Trophoblast cell (in vitro differentiated cells and primary cell): Measurements from ENCODE around the gene LRMDA.

Source experiments
- DNase-seq, 2 donors: peaks; one replicate each; pipeline ENCODE4 v3.0.0-alpha.2; 2016
- H2AFZ ChIP-seq: 2 replicates; pipeline ENCODE4 v1.6.1; 2013; ENCODE audit warnings: low read length, moderate library complexity, mild to moderate bottlenecking; ENCODE audit not compliant: insufficient read depth, poor library complexity
- H2AK5ac ChIP-seq: 2 replicates; pipeline ENCODE4 v1.6.1; 2013; ENCODE audit warnings: mild to moderate bottlenecking, low read length
- H2BK120ac ChIP-seq: 2 replicates; pipeline ENCODE4 v1.6.1; 2013; ENCODE audit warnings: low read length, mild to moderate bottlenecking, moderate library complexity; ENCODE audit not compliant: insufficient read depth, poor library complexity
- H2BK12ac ChIP-seq: 2 replicates; pipeline ENCODE4 v1.6.1; 2013; ENCODE audit warnings: mild to moderate bottlenecking, low read length, moderate library complexity
- H2BK5ac ChIP-seq: 2 replicates; pipeline ENCODE4 v1.6.1; 2013; ENCODE audit warnings: low read length, low read depth, moderate library complexity, mild to moderate bottlenecking; ENCODE audit not compliant: poor library complexity
- H3K14ac ChIP-seq: 2 replicates; pipeline ENCODE4 v1.6.1; 2013; ENCODE audit warnings: mild to moderate bottlenecking, low read length
- H3K18ac ChIP-seq: 2 replicates; pipeline ENCODE4 v1.6.1; 2013; ENCODE audit warnings: mild to moderate bottlenecking, low read length
- H3K23ac ChIP-seq: 2 replicates; pipeline ENCODE4 v1.6.1; 2013; ENCODE audit warnings: low read length
- H3K27ac ChIP-seq: 2 replicates; pipeline ENCODE4 v1.5.1; 2013; ENCODE audit warnings: low read depth, mild to moderate bottlenecking, inconsistent platforms, low read length, moderate library complexity
- H3K27me3 ChIP-seq: 2 replicates; pipeline ENCODE4 v1.6.1; 2013; ENCODE audit warnings: inconsistent platforms, mild to moderate bottlenecking, low read length, moderate library complexity; ENCODE audit not compliant: insufficient read depth
- H3K36me3 ChIP-seq, 2 experiments: 1 replicate in 1 of 2; 2 replicates in 1 of 2; pipeline ENCODE4 v1.6.1; 2013; ENCODE audit warnings: low read length in 2 of 2, mild to moderate bottlenecking in 2 of 2, moderate library complexity in 1 of 2; ENCODE audit not compliant: insufficient read depth in 2 of 2, control insufficient read depth in 1 of 2
- H3K4ac ChIP-seq: 2 replicates; pipeline ENCODE4 v1.6.1; 2013; ENCODE audit warnings: low read depth, mild to moderate bottlenecking, low read length, moderate library complexity
- H3K4me1 ChIP-seq, 2 experiments: 1 replicate in 1 of 2; 2 replicates in 1 of 2; pipeline ENCODE4 v1.6.1; 2013; ENCODE audit warnings: low read length in 2 of 2, mild to moderate bottlenecking in 2 of 2, moderate library complexity in 1 of 2; ENCODE audit not compliant: insufficient read depth in 2 of 2, control insufficient read depth in 1 of 2
- H3K4me2 ChIP-seq: 2 replicates; pipeline ENCODE4 v1.6.1; 2013; ENCODE audit warnings: inconsistent platforms, mild to moderate bottlenecking, low read length, moderate library complexity
- H3K4me3 ChIP-seq: 2 replicates; pipeline ENCODE4 v1.5.1; 2013; ENCODE audit warnings: mild to moderate bottlenecking, low read depth, low read length, inconsistent platforms
- H3K79me1 ChIP-seq: one replicate; pipeline ENCODE4 v1.6.1; 2013; ENCODE audit warnings: low read length
- H3K79me2 ChIP-seq: 2 replicates; pipeline ENCODE4 v1.6.1; 2013; ENCODE audit warnings: low read length, mild to moderate bottlenecking; ENCODE audit not compliant: control insufficient read depth, insufficient read depth, poor library complexity
- H3K9ac ChIP-seq: 2 replicates; pipeline ENCODE4 v1.6.1; 2013; ENCODE audit warnings: mild to moderate bottlenecking, low read length
- H3K9me3 ChIP-seq: 2 replicates; pipeline ENCODE4 v1.6.1; 2013; ENCODE audit warnings: low read depth, mild to moderate bottlenecking, control low read depth, inconsistent platforms, low read length; ENCODE audit not compliant: insufficient read depth
- H4K12ac ChIP-seq: 2 replicates; pipeline ENCODE4 v1.6.1; 2013; ENCODE audit warnings: low read depth, mild to moderate bottlenecking, low read length, moderate library complexity
- H4K8ac ChIP-seq: 2 replicates; pipeline ENCODE4 v1.6.1; 2013; ENCODE audit warnings: low read depth, mild to moderate bottlenecking, low read length, moderate library complexity
- H4K91ac ChIP-seq: one replicate; pipeline ENCODE4 v1.6.1; 2013; ENCODE audit warnings: low read depth, mild to moderate bottlenecking, low read length, moderate library complexity
- WGBS: extraction: QIAGEN DNeasy Blood & Tissue Kit; methylation state at CpG from one replicate; pipeline ENCODE4 v1.1.7; 2013; ENCODE audit warnings: missing lambda C conversion rate; ENCODE audit not compliant: insufficient read length, insufficient coverage; ENCODE audit errors: extremely low coverage; 5-methylcytosine and 5-hydroxymethylcytosine counted together

LRMDA gene

DNA sequence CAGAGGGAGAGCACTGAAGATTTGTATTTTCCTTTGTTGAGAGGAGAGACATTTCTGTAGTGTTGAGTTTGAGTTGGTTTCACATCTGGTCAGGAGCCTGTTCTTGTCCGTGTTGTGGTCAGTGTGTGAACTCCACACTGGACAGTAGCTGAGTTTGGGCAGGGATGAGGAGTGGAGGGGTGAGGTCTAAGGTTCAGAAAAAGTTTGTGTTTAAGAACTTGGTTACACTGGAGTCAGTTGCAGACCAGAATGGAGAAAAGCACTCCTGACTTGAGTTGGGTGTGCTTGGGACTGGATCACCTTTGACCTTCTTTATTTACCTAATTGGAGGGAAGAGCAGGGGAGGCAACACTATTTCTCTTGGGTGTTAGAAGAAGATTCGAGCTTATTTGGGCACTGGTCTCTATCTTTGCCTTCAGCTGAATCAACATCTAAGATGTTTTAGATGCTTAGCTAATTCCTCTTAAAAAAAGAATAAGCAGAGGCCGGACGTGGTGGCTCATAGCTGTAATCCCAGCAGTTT lies 8.9 kb downstream of the LRMDA start:
- H3K4ac ChIP-seq: no peak overlapping the region
- no peak overlapping the region for H2AFZ ChIP-seq
- no peak overlapping the region for H3K4me2 ChIP-seq
- no peak overlapping the region for H3K14ac ChIP-seq
- H3K4me1 ChIP-seq: no peaks in the 10 kb centered on the region
- H4K8ac ChIP-seq: no peak overlapping the region
- H3K4me3 ChIP-seq: no peak overlapping the region
- no peaks in the 10 kb centered on the region for H3K27me3 ChIP-seq
- no peak for DNase-seq
- H3K23ac ChIP-seq: no peak overlapping the region
- H3K27ac ChIP-seq: no peak overlapping the region
- no peaks in the 10 kb centered on the region for H3K9me3 ChIP-seq
- H2AK5ac ChIP-seq: no peak overlapping the region
- H3K79me1 ChIP-seq: no peaks in the 10 kb centered on the region
- H2BK120ac ChIP-seq: no peak overlapping the region
- H4K12ac ChIP-seq: no peak overlapping the region
- H2BK12ac ChIP-seq: no peak overlapping the region
- no CpG with 5 or more reads among the region's 4 CpGs for WGBS
- no peak overlapping the region for H3K18ac ChIP-seq
- H2BK5ac ChIP-seq: no peak overlapping the region
- no peak overlapping the region for H3K9ac ChIP-seq
- H3K36me3 ChIP-seq: no peaks in the 10 kb centered on the region
- H3K79me2 ChIP-seq: no peaks in the 10 kb centered on the region
- no peak overlapping the region for H4K91ac ChIP-seq

GRCh38 chr10:75441196-75441595 lies 9.8 kb downstream of the LRMDA start:
- Histone ChIP-seq H3K4me3 (no peak overlapping the region), H3K4me2 (no peak overlapping the region), H3K23ac (no peak overlapping the region), H3K4ac (no peak overlapping the region), H2BK5ac (no peak overlapping the region), H3K79me2 (no peaks in the 10 kb centered on the region), H4K91ac (no peak overlapping the region), H4K12ac (no peak overlapping the region), H3K27me3 (no peaks in the 10 kb centered on the region), H3K18ac (no peak overlapping the region), H3K27ac (no peak overlapping the region), H2BK120ac (no peak overlapping the region), H2BK12ac (no peak overlapping the region), H3K9me3 (no peaks in the 10 kb centered on the region), H3K36me3 (no peaks in the 10 kb centered on the region), H3K79me1 (no peaks in the 10 kb centered on the region), H4K8ac (no peak overlapping the region), H3K9ac (no peak overlapping the region), H2AFZ (no peak overlapping the region), H3K14ac (no peak overlapping the region), H2AK5ac (no peak overlapping the region), H3K4me1 (no peaks in the 10 kb centered on the region)
- no CpG with 5 or more reads among the region's 4 CpGs for WGBS
- no peak for DNase-seq

DNA sequence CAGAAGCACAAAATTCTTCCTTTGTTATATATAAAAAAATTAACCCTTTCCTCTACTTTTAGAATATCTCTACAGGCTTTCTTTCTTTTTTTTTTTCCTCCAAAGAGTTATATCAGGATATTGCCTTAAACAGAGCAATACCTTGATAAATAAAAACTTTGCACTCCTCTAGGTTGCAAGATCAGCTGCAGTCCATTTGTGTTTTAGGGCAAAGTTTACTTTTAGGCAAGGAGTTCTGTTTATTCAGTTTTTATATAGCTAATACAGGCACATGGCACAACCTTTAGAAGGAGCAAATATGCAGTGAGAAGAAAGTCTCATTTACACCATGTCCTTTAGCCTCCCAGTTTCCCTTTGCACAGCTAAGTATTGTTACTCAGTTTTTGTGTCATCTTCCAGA lies 10.3 kb downstream of the LRMDA start:
- H3K4me1 ChIP-seq: no peaks in the 10 kb centered on the region
- H3K36me3 ChIP-seq: no peaks in the 10 kb centered on the region
- no peaks in the 10 kb centered on the region for H3K79me2 ChIP-seq
- H3K27me3 ChIP-seq: no peaks in the 10 kb centered on the region
- H2BK120ac ChIP-seq: no peak overlapping the region
- no peak overlapping the region for H3K9ac ChIP-seq
- H3K79me1 ChIP-seq: no peaks in the 10 kb centered on the region
- no peak overlapping the region for H2AFZ ChIP-seq
- H4K12ac ChIP-seq: no peak overlapping the region
- no peak overlapping the region for H2AK5ac ChIP-seq
- no peak overlapping the region for H3K4ac ChIP-seq
- no peak overlapping the region for H2BK12ac ChIP-seq
- no peak overlapping the region for H3K4me2 ChIP-seq
- DNase-seq: no peak
- H3K27ac ChIP-seq: no peak overlapping the region
- H4K91ac ChIP-seq: no peak overlapping the region
- no peak overlapping the region for H3K14ac ChIP-seq
- H3K23ac ChIP-seq: no peak overlapping the region
- no peak overlapping the region for H2BK5ac ChIP-seq
- H3K4me3 ChIP-seq: no peak overlapping the region
- no peak overlapping the region for H3K18ac ChIP-seq
- H3K9me3 ChIP-seq: no peaks in the 10 kb centered on the region
- no peak overlapping the region for H4K8ac ChIP-seq

DNA sequence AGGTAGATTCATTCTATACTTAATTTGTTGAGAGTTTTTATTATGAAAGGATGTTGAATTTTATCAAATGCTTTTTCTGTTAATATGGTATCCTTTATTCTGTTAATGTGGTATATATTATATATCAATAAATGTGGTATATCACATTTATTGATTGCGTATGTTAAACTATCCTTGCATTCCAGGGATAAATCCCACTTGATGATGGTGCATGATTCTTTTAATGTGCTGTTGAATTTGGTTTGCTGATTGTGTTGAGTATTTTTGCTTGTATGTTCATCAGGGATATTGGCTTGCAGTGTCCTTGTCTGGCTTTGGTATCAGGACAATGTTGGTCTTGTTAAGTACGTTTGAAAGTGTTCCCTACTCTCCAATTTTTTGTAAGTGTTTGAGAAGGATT lies 11.9 kb downstream of the LRMDA start:
- H3K79me2 ChIP-seq: no peaks in the 10 kb centered on the region
- H4K91ac ChIP-seq: no peak overlapping the region
- no peak overlapping the region for H3K9ac ChIP-seq
- WGBS: no CpG with 5 or more reads among the region's 2 CpGs
- no peak overlapping the region for H3K4me2 ChIP-seq
- no peaks in the 10 kb centered on the region for H3K79me1 ChIP-seq
- H2BK120ac ChIP-seq: no peak overlapping the region
- no peak overlapping the region for H3K4me3 ChIP-seq
- no peak overlapping the region for H2BK5ac ChIP-seq
- H3K27me3 ChIP-seq: no peaks in the 10 kb centered on the region
- H3K14ac ChIP-seq: no peak overlapping the region
- H2BK12ac ChIP-seq: no peak overlapping the region
- H3K4ac ChIP-seq: no peak overlapping the region
- H2AFZ ChIP-seq: no peak overlapping the region
- no peak overlapping the region for H3K18ac ChIP-seq
- no peaks in the 10 kb centered on the region for H3K4me1 ChIP-seq
- no peaks in the 10 kb centered on the region for H3K36me3 ChIP-seq
- H3K23ac ChIP-seq: no peak overlapping the region
- H4K12ac ChIP-seq: no peak overlapping the region
- no peak overlapping the region for H3K27ac ChIP-seq
- no peak overlapping the region for H4K8ac ChIP-seq
- H2AK5ac ChIP-seq: no peak overlapping the region
- no peak for DNase-seq
- H3K9me3 ChIP-seq: no peaks in the 10 kb centered on the region
